Erythroblast (primary cell): ENCODE measurements around the gene KSR1.

Source experiments
- GATA1 ChIP-seq: IDR thresholded peaks from 2 replicates; pipeline ENCODE4 v1.6.1; 2011; ENCODE audit warnings: low read depth, mild to moderate bottlenecking, control low read depth, low read length, moderate library complexity
- POLR2A ChIP-seq: IDR thresholded peaks from 2 replicates; pipeline ENCODE4 v1.6.1; 2011; ENCODE audit warnings: mild to moderate bottlenecking, low read length

DNA sequence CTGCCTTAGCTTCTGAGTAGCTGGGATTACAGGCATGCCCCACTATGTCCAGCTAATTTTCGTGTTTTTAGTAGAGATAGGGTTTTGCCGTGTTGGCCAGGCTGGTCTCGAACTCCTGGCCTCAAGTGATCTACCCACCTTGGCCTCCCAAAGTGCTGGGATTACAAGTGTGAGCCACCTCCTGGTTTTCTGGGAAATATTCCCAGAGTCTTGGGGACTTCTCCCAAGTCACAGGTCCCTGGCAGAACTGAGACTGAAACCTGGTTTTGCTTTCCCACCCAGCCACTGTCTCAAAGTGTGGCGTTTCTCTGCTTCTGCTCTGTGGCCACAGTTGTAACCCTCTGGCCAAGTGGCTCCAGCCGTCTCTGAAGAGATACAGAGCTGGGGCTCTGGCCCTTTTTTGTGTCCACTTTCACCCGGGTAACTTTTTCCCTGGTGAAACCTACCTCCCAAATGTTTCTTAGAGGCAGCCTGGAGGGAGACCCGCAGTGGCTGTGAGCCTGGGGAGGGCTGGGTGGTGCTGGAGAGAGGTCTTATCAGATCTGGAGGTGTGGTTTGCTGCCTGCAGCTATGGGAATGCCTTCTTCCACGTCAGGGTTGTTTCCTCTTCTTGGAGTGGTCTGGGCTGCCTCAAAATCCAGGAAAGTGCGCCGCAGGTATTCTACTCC lies 5.1 kb downstream of the KSR1 start:
- TF ChIP-seq POLR2A, result no peak
- peak; percentile 71 for TF ChIP-seq GATA1
